Vagina (tissue), 2 donors: ENCODE data around the gene CSK.

Source experiments
- POLR2A ChIP-seq, 2 donors: fragments of 450-650 bp; IDR thresholded peaks; one replicate each; pipeline ENCODE4 v1.6.1; 2017; ENCODE audit warnings: antibody characterized with exemption in 2 of 2, mild to moderate bottlenecking in 2 of 2, moderate library complexity in 2 of 2
- POLR2AphosphoS5 ChIP-seq, 2 donors: sonication (generic); formaldehyde crosslinking; IDR thresholded peaks; one replicate each; pipeline ENCODE4 v1.9.0; 2017; ENCODE audit warnings: antibody characterized with exemption in 2 of 2, mild to moderate bottlenecking in 2 of 2, low read depth in 1 of 2; ENCODE audit not compliant: insufficient read depth in 1 of 2
- TF ChIP-seq, protein P1 (sequence below), 3 experiments: fragments of 450-650 bp in 2 of 3; fragments of 200-600 bp in 1 of 3; sonication (generic) in 1 of 3; IDR thresholded peaks; one replicate each; pipeline ENCODE4 v1.5.1; 2017 to 2019; ENCODE audit warnings: antibody characterized with exemption in 3 of 3, mild to moderate bottlenecking in 2 of 3, moderate library complexity in 2 of 3

- TF ChIP-seq, protein P1, sequence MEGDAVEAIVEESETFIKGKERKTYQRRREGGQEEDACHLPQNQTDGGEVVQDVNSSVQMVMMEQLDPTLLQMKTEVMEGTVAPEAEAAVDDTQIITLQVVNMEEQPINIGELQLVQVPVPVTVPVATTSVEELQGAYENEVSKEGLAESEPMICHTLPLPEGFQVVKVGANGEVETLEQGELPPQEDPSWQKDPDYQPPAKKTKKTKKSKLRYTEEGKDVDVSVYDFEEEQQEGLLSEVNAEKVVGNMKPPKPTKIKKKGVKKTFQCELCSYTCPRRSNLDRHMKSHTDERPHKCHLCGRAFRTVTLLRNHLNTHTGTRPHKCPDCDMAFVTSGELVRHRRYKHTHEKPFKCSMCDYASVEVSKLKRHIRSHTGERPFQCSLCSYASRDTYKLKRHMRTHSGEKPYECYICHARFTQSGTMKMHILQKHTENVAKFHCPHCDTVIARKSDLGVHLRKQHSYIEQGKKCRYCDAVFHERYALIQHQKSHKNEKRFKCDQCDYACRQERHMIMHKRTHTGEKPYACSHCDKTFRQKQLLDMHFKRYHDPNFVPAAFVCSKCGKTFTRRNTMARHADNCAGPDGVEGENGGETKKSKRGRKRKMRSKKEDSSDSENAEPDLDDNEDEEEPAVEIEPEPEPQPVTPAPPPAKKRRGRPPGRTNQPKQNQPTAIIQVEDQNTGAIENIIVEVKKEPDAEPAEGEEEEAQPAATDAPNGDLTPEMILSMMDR (IDR thresholded peaks at IDR 0.05): no peak
- TF ChIP-seq POLR2A (IDR thresholded peaks at IDR 0.05) (no peak), POLR2AphosphoS5 (IDR thresholded peaks at IDR 0.05; ENCODE audit: insufficient read depth in 1 of 2, low read depth in 1 of 2) (no peak)
Measured at GRCh38 chr15:74802862-74803447, 21.1 kb downstream of the CSK start.
